Mesenchymal stem cell (in vitro differentiated cells and primary cell): ENCODE data around the gene UVSSA.

Experiments
- DNase-seq: peaks from one replicate; pipeline ENCODE4 v3.0.0-alpha.2; 2013
- H2AFZ ChIP-seq: one replicate; pipeline ENCODE4 v1.6.1; 2013; ENCODE audit warnings: low read depth, mild to moderate bottlenecking, control low read depth, inconsistent platforms, low read length, moderate library complexity
- H2AK5ac ChIP-seq: 2 replicates; pipeline ENCODE4 v1.6.1; 2013; ENCODE audit warnings: low read length, moderate library complexity, mild to moderate bottlenecking, inconsistent platforms; ENCODE audit not compliant: severe bottlenecking
- H2BK120ac ChIP-seq: one replicate; pipeline ENCODE4 v1.6.1; 2013; ENCODE audit warnings: low read depth, mild to moderate bottlenecking, inconsistent platforms, low read length, moderate library complexity
- H2BK12ac ChIP-seq, 2 experiments: one replicate each; pipeline ENCODE4 v1.6.1; 2013; ENCODE audit warnings: inconsistent platforms in 2 of 2, low read length in 2 of 2, mild to moderate bottlenecking in 2 of 2, moderate library complexity in 2 of 2, control low read depth in 1 of 2
- H2BK15ac ChIP-seq: one replicate; pipeline ENCODE4 v1.6.1; 2013; ENCODE audit warnings: mild to moderate bottlenecking, low read depth, inconsistent platforms; ENCODE audit not compliant: poor library complexity, severe bottlenecking
- H2BK5ac ChIP-seq: 2 replicates; pipeline ENCODE4 v1.6.1; 2013; ENCODE audit warnings: low read depth, mild to moderate bottlenecking, low read length, control low read depth, inconsistent platforms; ENCODE audit not compliant: poor library complexity, severe bottlenecking
- H3K14ac ChIP-seq, 2 experiments: one replicate each; pipeline ENCODE4 v1.6.1; 2013; ENCODE audit warnings: inconsistent platforms in 2 of 2, low read length in 2 of 2, control low read depth in 1 of 2, mild to moderate bottlenecking in 1 of 2, moderate library complexity in 1 of 2
- H3K18ac ChIP-seq, 2 experiments: one replicate each; pipeline ENCODE4 v1.6.1; 2013; ENCODE audit warnings: inconsistent platforms in 2 of 2, low read length in 2 of 2, control low read depth in 1 of 2, low read depth in 1 of 2, mild to moderate bottlenecking in 1 of 2
- H3K23ac ChIP-seq, 2 experiments: one replicate each; pipeline ENCODE4 v1.6.1; 2013; ENCODE audit warnings: inconsistent platforms in 2 of 2, low read length in 2 of 2, mild to moderate bottlenecking in 2 of 2, moderate library complexity in 2 of 2, control low read depth in 1 of 2
- H3K27ac ChIP-seq: 2 replicates; pipeline ENCODE4 v1.5.1; 2013; ENCODE audit warnings: mild to moderate bottlenecking, moderate library complexity, low read length, control low read depth, inconsistent platforms; ENCODE audit not compliant: poor library complexity, severe bottlenecking
- H3K27me3 ChIP-seq, 2 experiments: 2 replicates each; pipeline versions ENCODE4 v1.6.1 to v1.7.0; 2013; ENCODE audit warnings: low read length in 2 of 2, mild to moderate bottlenecking in 2 of 2, moderate library complexity in 2 of 2, control low read depth in 1 of 2, inconsistent platforms in 1 of 2; ENCODE audit not compliant: control insufficient read depth in 1 of 2, insufficient read depth in 1 of 2
- H3K36me3 ChIP-seq, 2 experiments: 2 replicates each; pipeline versions ENCODE4 v1.6.1 to v1.7.0; 2013; ENCODE audit warnings: low read length in 2 of 2, control low read depth in 1 of 2, inconsistent platforms in 1 of 2, low read depth in 1 of 2, mild to moderate bottlenecking in 1 of 2; ENCODE audit not compliant: insufficient read depth in 2 of 2, control insufficient read depth in 1 of 2
- H3K4ac ChIP-seq, 2 experiments: one replicate each; pipeline ENCODE4 v1.6.1; 2013; ENCODE audit warnings: inconsistent platforms in 2 of 2, low read length in 2 of 2, mild to moderate bottlenecking in 2 of 2, moderate library complexity in 2 of 2, control low read depth in 1 of 2, low read depth in 1 of 2
- H3K4me1 ChIP-seq: 2 replicates; pipeline ENCODE4 v1.6.1; 2013; ENCODE audit warnings: low read depth, low read length, control low read depth; ENCODE audit not compliant: control insufficient read depth, insufficient read depth
- H3K4me2 ChIP-seq: 2 replicates; pipeline ENCODE4 v1.6.1; 2013; ENCODE audit warnings: low read length, mild to moderate bottlenecking, inconsistent platforms; ENCODE audit not compliant: poor library complexity, severe bottlenecking
- H3K4me3 ChIP-seq, 2 experiments: 2 replicates each; pipeline versions ENCODE4 v1.5.1 to v1.7.0; 2013; ENCODE audit warnings: low read length in 2 of 2, mild to moderate bottlenecking in 2 of 2, control low read depth in 1 of 2, low read depth in 1 of 2; ENCODE audit not compliant: insufficient read depth in 1 of 2
- H3K79me1 ChIP-seq: replicated peaks from 2 replicates; pipeline ENCODE4 v1.6.1; 2013; ENCODE audit warnings: mild to moderate bottlenecking, control low read depth, low read length, inconsistent platforms; ENCODE audit not compliant: poor library complexity, severe bottlenecking
- H3K9ac ChIP-seq: 2 replicates; pipeline ENCODE4 v1.7.0; 2013; ENCODE audit warnings: mild to moderate bottlenecking, low read length, moderate library complexity
- H3K9me3 ChIP-seq: 2 replicates; pipeline ENCODE4 v1.7.0; 2013; ENCODE audit warnings: mild to moderate bottlenecking, low read length; ENCODE audit not compliant: control insufficient read depth
- H4K8ac ChIP-seq: one replicate; pipeline ENCODE4 v1.6.1; 2013; ENCODE audit warnings: inconsistent platforms, mild to moderate bottlenecking, low read length, moderate library complexity
- H4K91ac ChIP-seq: one replicate; pipeline ENCODE4 v1.6.1; 2013; ENCODE audit warnings: mild to moderate bottlenecking, low read length, inconsistent platforms
- WGBS: methylation state at CpG from one replicate; pipeline ENCODE4 v1.1.7; 2013; ENCODE audit warnings: mixed read lengths; 5-methylcytosine and 5-hydroxymethylcytosine counted together

UVSSA gene

GRCh38 chr4:1354136-1354982 lies 7.4 kb downstream of the UVSSA start:
- Histone ChIP-seq H3K4me1 (peaks cover 9% of the 10 kb centered on the region), H3K18ac (no peak overlapping the region), H3K4me2 (no peak overlapping the region), H3K4me3 (no peak overlapping the region), H2BK15ac (no peak overlapping the region), H3K36me3 (peaks cover 68 to 86% of the 10 kb centered on the region in 2 experiments), H3K23ac (no peak overlapping the region), H3K27ac (no peak overlapping the region), H4K8ac (no peak overlapping the region), H4K91ac (no peak overlapping the region), H2BK5ac (no peak overlapping the region), H3K27me3 (no peaks in the 10 kb centered on the region), H3K79me1 (peaks cover 34% of the 10 kb centered on the region), H2AK5ac (no peak overlapping the region), H3K9ac (no peak overlapping the region), H2BK120ac (no peak overlapping the region), H2BK12ac (no peak overlapping the region), H3K14ac (no peak overlapping the region), H3K9me3 (no peaks in the 10 kb centered on the region), H2AFZ (no peak overlapping the region), H3K4ac (no peak overlapping the region)
- no peak for DNase-seq
- 86% methylated on average over 32 of the region's 36 CpGs for WGBS

- no peak overlapping the region for H2BK15ac ChIP-seq
- no peak overlapping the region for H3K4me3 ChIP-seq
- H3K9ac ChIP-seq: no peak overlapping the region
- no peak overlapping the region for H2BK5ac ChIP-seq
- H3K4me2 ChIP-seq: no peak overlapping the region
- H3K79me1 ChIP-seq: peaks cover 28% of the 10 kb centered on the region
- DNase-seq: no peak
- H3K36me3 ChIP-seq: peaks cover 67 to 86% of the 10 kb centered on the region in 2 experiments
- H3K4me1 ChIP-seq: peaks cover 7% of the 10 kb centered on the region
- no peak overlapping the region for H2AK5ac ChIP-seq
- no peak overlapping the region for H3K14ac ChIP-seq
- no peak overlapping the region for H2AFZ ChIP-seq
- H3K23ac ChIP-seq: no peak overlapping the region
- H3K27ac ChIP-seq: no peak overlapping the region
- H3K4ac ChIP-seq: no peak overlapping the region
- no peak overlapping the region for H2BK120ac ChIP-seq
- no peak overlapping the region for H4K8ac ChIP-seq
- whole genome bisulfite sequencing: 94% methylated on average over 18 of the region's 18 CpGs
- H3K9me3 ChIP-seq: no peaks in the 10 kb centered on the region
- no peak overlapping the region for H3K18ac ChIP-seq
- no peaks in the 10 kb centered on the region for H3K27me3 ChIP-seq
- no peak overlapping the region for H4K91ac ChIP-seq
- H2BK12ac ChIP-seq: no peak overlapping the region
Observed at GRCh38 chr4:1354983-1355275, 7.9 kb downstream of the UVSSA start.

- peaks cover 6% of the 10 kb centered on the region for H3K4me1 ChIP-seq
- H3K9me3 ChIP-seq: no peaks in the 10 kb centered on the region
- no peak overlapping the region for H4K91ac ChIP-seq
- H4K8ac ChIP-seq: no peak overlapping the region
- no peak overlapping the region for H3K14ac ChIP-seq
- H3K4ac ChIP-seq: no peak overlapping the region
- no peak overlapping the region for H3K9ac ChIP-seq
- no peak overlapping the region for H3K4me3 ChIP-seq
- no peak for DNase-seq
- no peak overlapping the region for H2AK5ac ChIP-seq
- no peak overlapping the region for H3K4me2 ChIP-seq
- no peaks in the 10 kb centered on the region for H3K27me3 ChIP-seq
- no peak overlapping the region for H3K27ac ChIP-seq
- peaks cover 62 to 86% of the 10 kb centered on the region in 2 experiments for H3K36me3 ChIP-seq
- no peak overlapping the region for H3K18ac ChIP-seq
- no peak overlapping the region for H2AFZ ChIP-seq
- H2BK15ac ChIP-seq: no peak overlapping the region
- peaks cover 24% of the 10 kb centered on the region for H3K79me1 ChIP-seq
- H2BK12ac ChIP-seq: no peak overlapping the region
- no peak overlapping the region for H3K23ac ChIP-seq
- WGBS: 96% methylated on average over 14 of the region's 14 CpGs
- H2BK120ac ChIP-seq: no peak overlapping the region
- H2BK5ac ChIP-seq: no peak overlapping the region
Observed at GRCh38 chr4:1355378-1355777, 8.4 kb downstream of the UVSSA start.

GRCh38 chr4:1356181-1356998 lies 9.4 kb downstream of the UVSSA start:
- H2BK12ac ChIP-seq: no peak overlapping the region
- no peak overlapping the region for H3K4ac ChIP-seq
- peaks cover 10% of the 10 kb centered on the region for H3K4me1 ChIP-seq
- H2BK120ac ChIP-seq: no peak overlapping the region
- H3K9me3 ChIP-seq: no peaks in the 10 kb centered on the region
- no peak overlapping the region for H3K23ac ChIP-seq
- no peak overlapping the region for H2AK5ac ChIP-seq
- no peak overlapping the region for H4K91ac ChIP-seq
- H3K9ac ChIP-seq: no peak overlapping the region
- WGBS: 69% methylated on average over 28 of the region's 28 CpGs
- H4K8ac ChIP-seq: no peak overlapping the region
- no peak overlapping the region for H3K4me3 ChIP-seq
- H3K27me3 ChIP-seq: no peaks in the 10 kb centered on the region
- H2AFZ ChIP-seq: no peak overlapping the region
- H2BK5ac ChIP-seq: no peak overlapping the region
- H3K4me2 ChIP-seq: no peak overlapping the region
- no peak overlapping the region for H2BK15ac ChIP-seq
- H3K36me3 ChIP-seq: peaks cover 58 to 94% of the 10 kb centered on the region in 2 experiments
- H3K14ac ChIP-seq: no peak overlapping the region
- DNase-seq: peak; percentile 54
- no peak overlapping the region for H3K18ac ChIP-seq
- peaks cover 23% of the 10 kb centered on the region for H3K79me1 ChIP-seq
- no peak overlapping the region for H3K27ac ChIP-seq
